ENCODE data around the gene LSM7.

DNA sequence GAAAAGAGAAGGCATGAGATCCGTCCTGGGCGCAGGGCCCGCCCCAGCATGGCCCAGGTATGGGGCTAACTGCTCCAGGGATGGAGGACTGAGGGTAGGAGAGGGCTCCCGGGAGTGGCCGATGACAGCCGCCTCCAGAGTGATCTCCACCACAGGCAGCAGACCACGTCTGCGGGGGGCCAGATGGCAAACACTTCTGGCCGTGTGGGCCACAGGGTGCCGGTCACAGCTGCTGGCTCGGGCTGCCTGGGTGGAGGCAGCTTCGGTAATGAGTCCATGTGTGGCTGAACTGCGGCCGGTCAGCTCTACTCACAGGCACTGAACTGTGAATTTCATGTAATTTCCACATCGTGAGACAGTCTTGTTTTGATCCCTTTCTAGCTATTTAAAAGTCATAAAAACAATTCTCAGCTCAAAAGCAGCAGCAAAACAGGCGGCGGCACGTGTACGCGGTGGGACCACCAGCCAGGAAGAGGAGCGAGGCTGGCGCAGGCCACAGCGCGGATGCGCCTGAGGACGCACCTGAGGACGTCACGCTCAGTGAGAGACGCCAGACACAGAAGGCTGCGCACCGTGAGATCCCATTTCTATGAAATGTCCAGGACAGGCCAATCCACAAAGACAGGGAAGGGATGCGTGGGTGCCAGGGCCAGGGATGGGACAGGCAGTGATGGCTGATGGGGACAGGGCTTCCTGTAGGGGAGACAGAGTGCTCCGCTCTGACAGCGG lies 4.0 kb downstream of the LSM7 start:
- no peak for TF ChIP-seq POLR2AphosphoS5 (IDR thresholded peaks at IDR 0.05)
- TF ChIP-seq, protein P1, sequence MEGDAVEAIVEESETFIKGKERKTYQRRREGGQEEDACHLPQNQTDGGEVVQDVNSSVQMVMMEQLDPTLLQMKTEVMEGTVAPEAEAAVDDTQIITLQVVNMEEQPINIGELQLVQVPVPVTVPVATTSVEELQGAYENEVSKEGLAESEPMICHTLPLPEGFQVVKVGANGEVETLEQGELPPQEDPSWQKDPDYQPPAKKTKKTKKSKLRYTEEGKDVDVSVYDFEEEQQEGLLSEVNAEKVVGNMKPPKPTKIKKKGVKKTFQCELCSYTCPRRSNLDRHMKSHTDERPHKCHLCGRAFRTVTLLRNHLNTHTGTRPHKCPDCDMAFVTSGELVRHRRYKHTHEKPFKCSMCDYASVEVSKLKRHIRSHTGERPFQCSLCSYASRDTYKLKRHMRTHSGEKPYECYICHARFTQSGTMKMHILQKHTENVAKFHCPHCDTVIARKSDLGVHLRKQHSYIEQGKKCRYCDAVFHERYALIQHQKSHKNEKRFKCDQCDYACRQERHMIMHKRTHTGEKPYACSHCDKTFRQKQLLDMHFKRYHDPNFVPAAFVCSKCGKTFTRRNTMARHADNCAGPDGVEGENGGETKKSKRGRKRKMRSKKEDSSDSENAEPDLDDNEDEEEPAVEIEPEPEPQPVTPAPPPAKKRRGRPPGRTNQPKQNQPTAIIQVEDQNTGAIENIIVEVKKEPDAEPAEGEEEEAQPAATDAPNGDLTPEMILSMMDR (IDR thresholded peaks at IDR 0.05; ENCODE audit: poor library complexity, severe bottlenecking), result no peak
- no peak for TF ChIP-seq EP300 (conservative IDR thresholded peaks at IDR 0.05; ENCODE audit: poor library complexity, severe bottlenecking)
- TF ChIP-seq TAF1 (IDR thresholded peaks at IDR 0.05; ENCODE audit: low read depth), result no peak

Data from neural cell (in vitro differentiated cells).